GM12878 (cell line): ENCODE results near the gene CDCA7L. TPM values are rescaled to one million over a fixed set of nuclear protein-coding genes. Genes with fewer than 3 reads are reported as not detected.

Experiments
- ATAC-seq: fragments of 200-7000 bp; cut with Tn5 transposase; 3 replicates; pipeline ENCODE4 v1.9.1; 2020; ENCODE audit warnings: mild to moderate bottlenecking, moderate library complexity
- BruUV-seq: library from RNA; stranded (reverse); fragments of 400-500 nt; replicated peaks from 2 replicates; lab custom pipeline; 2021; lab: Mats Ljungman, UMichigan
- CTCF ChIA-PET: fragments of 300-600 bp; sonication (Branson Sonifier 250); formaldehyde crosslinking; extraction: SDS; loops from one replicate; lab custom pipeline; 2021; ENCODE audit warnings: inconsistent platforms; lab: Yijun Ruan, JAX
- POLR2A ChIA-PET: fragments of 350-600 bp; formaldehyde crosslinking; extraction: SDS; loops from one replicate; lab custom pipeline; 2021; ENCODE audit warnings: inconsistent platforms; lab: Charles Lee
- RAD21 ChIA-PET: fragments of 300-600 bp; sonication (Branson Sonifier 250); formaldehyde crosslinking; loops from one replicate; lab custom pipeline; 2023; ENCODE audit warnings: antibody characterized with exemption; ENCODE audit not compliant: unreplicated experiment; lab: Charles Lee
- SMC1A ChIA-PET: fragments of 300-600 bp; sonication (Branson Sonifier 250); formaldehyde crosslinking; loops from one replicate; lab custom pipeline; 2023; ENCODE audit not compliant: unreplicated experiment, uncharacterized antibody; lab: Charles Lee
- DNase-seq: peaks from one replicate; pipeline ENCODE4 v3.0.0-alpha.2; 2011; ENCODE audit warnings: low read depth, low spot score
- FAIRE-seq: peaks from 3 replicates; lab custom pipeline; 2011; peaks lifted over from hg19 to GRCh38; lab: Jason Lieb, UNC
- H2AFZ ChIP-seq: 2 replicates; pipeline ENCODE4 v1.6.0; 2011; ENCODE audit warnings: low read depth, low read length, control low read depth; ENCODE audit not compliant: control insufficient read depth
- H3K27ac ChIP-seq: 2 replicates; pipeline ENCODE4 v1.5.1; 2011; ENCODE audit warnings: control low read depth; ENCODE audit not compliant: control insufficient read depth, insufficient read depth
- H3K27me3 ChIP-seq, 2 experiments: replicated peaks in 1 of 2; 2 replicates each; pipeline versions ENCODE4 v1.6.0 to v1.6.1; 2011; ENCODE audit warnings: low read length in 1 of 2; ENCODE audit not compliant: control insufficient read depth in 2 of 2, insufficient read depth in 2 of 2
- H3K36me3 ChIP-seq, 2 experiments: 2 replicates each; pipeline ENCODE4 v1.5.1; 2011; ENCODE audit warnings: low read length in 1 of 2; ENCODE audit not compliant: control insufficient read depth in 2 of 2, insufficient read depth in 2 of 2
- H3K4me1 ChIP-seq: 2 replicates; pipeline ENCODE4 v1.6.1; 2011; ENCODE audit warnings: mild to moderate bottlenecking, low read length, moderate library complexity, mixed read lengths; ENCODE audit not compliant: control insufficient read depth, insufficient read depth
- H3K4me2 ChIP-seq: 2 replicates; pipeline ENCODE4 v1.6.0; 2011; ENCODE audit warnings: control low read depth; ENCODE audit not compliant: control insufficient read depth, insufficient read depth
- H3K4me3 ChIP-seq: fragments of 200-600 bp; sonication (generic); 2 replicates; pipeline ENCODE4 v1.5.1; 2016
- H3K79me2 ChIP-seq: 2 replicates; pipeline ENCODE4 v1.6.0; 2011; ENCODE audit warnings: low read length; ENCODE audit not compliant: control insufficient read depth, insufficient read depth
- H3K9ac ChIP-seq: 2 replicates; pipeline ENCODE4 v1.8.0; 2011; ENCODE audit warnings: low read length, control low read depth, mixed read lengths; ENCODE audit not compliant: control insufficient read depth, insufficient read depth
- H3K9me3 ChIP-seq: replicated peaks from 3 replicates; pipeline ENCODE4 v1.5.1; 2011; ENCODE audit warnings: mild to moderate bottlenecking, low read length; ENCODE audit not compliant: control insufficient read depth, insufficient read depth
- H4K20me1 ChIP-seq: 2 replicates; pipeline ENCODE4 v1.6.0; 2011; ENCODE audit not compliant: control insufficient read depth, insufficient read depth
- CBX3 ChIP-seq: fragments of 200-600 bp; sonication (generic); IDR thresholded peaks from 2 replicates; pipeline ENCODE4 v1.6.1; 2016; ENCODE audit warnings: low read depth, borderline replicate concordance
- CBX5 ChIP-seq: sonication (generic); IDR thresholded peaks from 2 replicates; pipeline ENCODE4 v1.6.1; 2016; ENCODE audit warnings: low read depth, moderate library complexity, mild to moderate bottlenecking, inconsistent platforms
- IKZF1 ChIP-seq: fragments of 450-650 bp; conservative IDR thresholded peaks from 2 replicates; pipeline ENCODE4 v1.6.1; 2017; ENCODE audit warnings: antibody characterized with exemption, mild to moderate bottlenecking
- IKZF2 ChIP-seq, 2 experiments: fragments of 450-650 bp; IDR thresholded peaks; 2 replicates each; pipeline ENCODE4 v1.6.1; 2017; ENCODE audit warnings: mild to moderate bottlenecking in 2 of 2, moderate library complexity in 2 of 2
- RAD21 ChIP-seq: IDR thresholded peaks from 2 replicates; pipeline ENCODE4 v1.6.1; 2011; ENCODE audit warnings: mild to moderate bottlenecking, low read depth, low read length, moderate library complexity; ENCODE audit not compliant: insufficient read depth
- SMC3 ChIP-seq: IDR thresholded peaks from 2 replicates; pipeline ENCODE4 v1.6.1; 2011; ENCODE audit warnings: low read length, improper control_type of control experiment, borderline replicate concordance
- WGBS: methylation state at CpG from one replicate; pipeline ENCODE4 v1.1.6; 2016; ENCODE audit warnings: low lambda C conversion rate; ENCODE audit not compliant: insufficient replicate concordance, insufficient coverage; ENCODE audit errors: missing lambda C conversion rate; 5-methylcytosine and 5-hydroxymethylcytosine counted together
- in situ Hi-C: fragments of 300-500 bp; cut with MboI; formaldehyde crosslinking; loops from 9 replicates; pipeline ENCODE4 v1.14.3; 2018; ENCODE audit warnings: mixed read lengths
- intact Hi-C: fragments of 100-400 bp; cut with micrococcal nuclease; formaldehyde crosslinking; loops from one replicate; pipeline ENCODE4 v1.14.2; 2022; ENCODE audit not compliant: unreplicated experiment
- polyA plus RNA-seq, 11 experiments: library from polyadenylated mRNA; depleted of rRNA in 4 of 11; unstranded in 6 of 11; stranded (reverse) in 5 of 11; fragments of >200 nt; fragmentation: Nextera tagmentation in 4 of 11; fragmentation: Illumina TruSeq in 1 of 11; extraction: Ambion mirVana in 4 of 11; extraction: Trizol in 1 of 11; gene quantifications; 1 replicate in 1 of 11; 2 replicates in 10 of 11; pipeline versions ENCODE4 v1.2.1 to v1.2.3, GENCODE V29; 2011 to 2016; ENCODE audit warnings: inconsistent platforms in 2 of 11, missing spikeins in 2 of 11, low read depth in 1 of 11
- total RNA-seq, 4 experiments: library from RNA; depleted of rRNA in 3 of 4; stranded (reverse); fragments of >200 nt in 3 of 4; fragmentation: Illumina TruSeq in 1 of 4; extraction: Trizol in 1 of 4; gene quantifications; 2 replicates each; pipeline versions ENCODE4 v1.2.1 to v1.2.3, GENCODE V29; 2013 to 2021
- TF ChIP-seq, protein P1 (sequence below), 3 experiments: IDR thresholded peaks in 2 of 3; conservative IDR thresholded peaks in 1 of 3; 2 replicates each; pipeline ENCODE4 v1.5.1; 2011; ENCODE audit warnings: low read depth in 3 of 3, low read length in 3 of 3, mild to moderate bottlenecking in 3 of 3, control low read depth in 2 of 3, moderate library complexity in 2 of 3, inconsistent platforms in 1 of 3, mixed read lengths in 1 of 3; ENCODE audit not compliant: control insufficient read depth in 2 of 3, insufficient read depth in 1 of 3; ENCODE audit errors: extremely low read depth in 1 of 3

The CDCA7L gene
- total and polyA plus RNA-seq, 10 of the 15 experiments (the other 5 are each of a cell fraction or from before 2014, with no cell fraction given) = 30.3 to 92.2 (median 68.5) TPM

- Histone ChIP-seq H3K27me3 (no peaks in the 10 kb centered on the region; a peak in 1 of 4 replicates), H3K36me3 (no peaks in the 10 kb centered on the region), H2AFZ (no peak overlapping the region), H3K4me1 (no peaks in the 10 kb centered on the region), H3K4me2 (no peak overlapping the region), H3K4me3 (no peak overlapping the region), H3K27ac (no peak overlapping the region), H4K20me1 (no peaks in the 10 kb centered on the region), H3K9me3 (no peaks in the 10 kb centered on the region), H3K9ac (no peak overlapping the region), H3K79me2 (no peaks in the 10 kb centered on the region)
- ChIA-PET POLR2A (no interaction called here), SMC1A (no interaction called here), RAD21 (no interaction called here), CTCF (no interaction called here)
- FAIRE-seq (no peak), DNase-seq (no peak), ATAC-seq (0 out of 3 replicates have a peak, but pooled peaks have one; percentile 21)
- intact Hi-C loops (loop anchor here (5.0 kb wide), 1 partner anchor 99 kb away; no protein-coding TSS in a partner anchor), in situ Hi-C loops (no loop called here)
- 3% methylated on average over 2 of the region's 2 CpGs for WGBS
- TF ChIP-seq IKZF2 (IDR thresholded peaks at IDR 0.05) (no peak), CBX3 (no peak), CBX5 (no peak), IKZF1 (no peak), RAD21 (peak; percentile 52), SMC3 (peak; percentile 16; the same call in 1 of the 2 replicates)
- TF ChIP-seq, protein P1, sequence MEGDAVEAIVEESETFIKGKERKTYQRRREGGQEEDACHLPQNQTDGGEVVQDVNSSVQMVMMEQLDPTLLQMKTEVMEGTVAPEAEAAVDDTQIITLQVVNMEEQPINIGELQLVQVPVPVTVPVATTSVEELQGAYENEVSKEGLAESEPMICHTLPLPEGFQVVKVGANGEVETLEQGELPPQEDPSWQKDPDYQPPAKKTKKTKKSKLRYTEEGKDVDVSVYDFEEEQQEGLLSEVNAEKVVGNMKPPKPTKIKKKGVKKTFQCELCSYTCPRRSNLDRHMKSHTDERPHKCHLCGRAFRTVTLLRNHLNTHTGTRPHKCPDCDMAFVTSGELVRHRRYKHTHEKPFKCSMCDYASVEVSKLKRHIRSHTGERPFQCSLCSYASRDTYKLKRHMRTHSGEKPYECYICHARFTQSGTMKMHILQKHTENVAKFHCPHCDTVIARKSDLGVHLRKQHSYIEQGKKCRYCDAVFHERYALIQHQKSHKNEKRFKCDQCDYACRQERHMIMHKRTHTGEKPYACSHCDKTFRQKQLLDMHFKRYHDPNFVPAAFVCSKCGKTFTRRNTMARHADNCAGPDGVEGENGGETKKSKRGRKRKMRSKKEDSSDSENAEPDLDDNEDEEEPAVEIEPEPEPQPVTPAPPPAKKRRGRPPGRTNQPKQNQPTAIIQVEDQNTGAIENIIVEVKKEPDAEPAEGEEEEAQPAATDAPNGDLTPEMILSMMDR (IDR thresholded peaks at IDR 0.05 in 2 of 3, conservative IDR thresholded peaks at IDR 0.05 in 1 of 3; ENCODE audit: control insufficient read depth in 2 of 3, extremely low read depth in 1 of 3, insufficient read depth in 1 of 3, low read depth in 3 of 3, low read length in 3 of 3) = peak; percentile 17 to 30 (median 27); a peak in 2 of 6 replicates
- BruUV-seq = no TSS peak
These were observed 35.8 kb upstream of the CDCA7L start for GRCh38 chr7:21981524-21981923.
